ENCODE measurements around the gene FAM76B. TPM values are rescaled to one million over a fixed set of nuclear protein-coding genes. Genes with fewer than 3 reads are reported as not detected.

The FAM76B gene
- total and polyA plus RNA-seq, 12 donors: 1.4 to 43.4 (median 17.6) TPM

- WGBS, 4 donors: 78 to 93% (median 90%) methylated on average over 1 of the region's 1 CpG
Observed at GRCh38 chr11:95799546-95799945, 10.0 kb upstream of the FAM76B start.

DNA sequence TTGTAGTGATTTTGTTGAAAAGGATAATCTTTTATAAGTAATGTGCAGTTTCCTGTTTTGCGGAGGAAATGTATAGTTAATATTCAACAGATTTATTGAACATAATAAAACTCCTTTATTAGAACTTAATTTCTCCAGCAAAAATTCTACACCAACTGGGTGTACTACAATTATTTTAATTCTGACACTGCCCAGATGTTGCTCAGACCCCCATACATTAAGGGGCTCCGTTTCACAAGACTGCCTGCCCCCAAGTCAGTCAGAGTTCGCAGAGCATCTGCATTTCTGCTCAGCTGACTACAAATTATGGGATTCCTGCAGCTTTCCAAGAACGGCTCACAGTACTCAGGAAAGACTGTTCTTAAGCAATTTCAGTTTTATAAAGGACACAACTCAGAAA lies 6.9 kb upstream of the FAM76B start:
- Histone ChIP-seq H3K36me3 (replicated peaks in 1 of 2) (peaks cover 0 to 17% of the 10 kb centered on the region in 2 donors), H3K27ac (no peak overlapping the region), H3K27me3 (no peaks in the 10 kb centered on the region), H3K9me3 (replicated peaks in 1 of 3) (no peaks in the 10 kb centered on the region), H3K4me3 (no peak overlapping the region), H3K4me1 (replicated peaks in 1 of 2) (peaks cover 1 to 9% of the 10 kb centered on the region in 2 donors)
- intact Hi-C loops (cut with DNase I): no loop called here
- DNase-seq: no peak
- 83 to 86% (median 85%) methylated on average over 3 to 4 of the region's 4 CpGs for WGBS, 4 donors
- TF ChIP-seq POLR2A (IDR thresholded peaks at IDR 0.05) (no peak), CTCF (IDR thresholded peaks at IDR 0.05) (no peak)

More at GRCh38 chr11:95799546-95799945, 10.0 kb upstream of the FAM76B start:
- Histone ChIP-seq H3K4me3 (no peak overlapping the region), H3K36me3 (replicated peaks in 1 of 2) (peaks cover 0 to 17% of the 10 kb centered on the region in 2 donors), H3K4me1 (replicated peaks in 1 of 2) (no peaks in the 10 kb centered on the region), H3K27me3 (no peaks in the 10 kb centered on the region), H3K9me3 (replicated peaks in 1 of 3) (no peaks in the 10 kb centered on the region), H3K27ac (no peak overlapping the region)
- TF ChIP-seq CTCF (IDR thresholded peaks at IDR 0.05) (no peak), POLR2A (IDR thresholded peaks at IDR 0.05) (no peak)
- no peak for DNase-seq
- intact Hi-C loops (cut with DNase I): no loop called here

GRCh38 chr11:95795627-95796295 lies 6.2 kb upstream of the FAM76B start:
- 93 to 96% (median 95%) methylated on average over 3 of the region's 3 CpGs for WGBS, 4 donors
- Histone ChIP-seq H3K27ac (no peak overlapping the region), H3K4me1 (replicated peaks in 1 of 2) (peaks cover 6 to 13% of the 10 kb centered on the region in 2 donors), H3K27me3 (no peaks in the 10 kb centered on the region), H3K4me3 (no peak overlapping the region), H3K9me3 (replicated peaks in 1 of 3) (no peaks in the 10 kb centered on the region), H3K36me3 (replicated peaks in 1 of 2) (peaks cover 0 to 13% of the 10 kb centered on the region in 2 donors)
- TF ChIP-seq CTCF (IDR thresholded peaks at IDR 0.05): no peak
- no peak for TF ChIP-seq POLR2A (IDR thresholded peaks at IDR 0.05)
- intact Hi-C loops (cut with DNase I): no loop called here
- DNase-seq: no peak

DNA sequence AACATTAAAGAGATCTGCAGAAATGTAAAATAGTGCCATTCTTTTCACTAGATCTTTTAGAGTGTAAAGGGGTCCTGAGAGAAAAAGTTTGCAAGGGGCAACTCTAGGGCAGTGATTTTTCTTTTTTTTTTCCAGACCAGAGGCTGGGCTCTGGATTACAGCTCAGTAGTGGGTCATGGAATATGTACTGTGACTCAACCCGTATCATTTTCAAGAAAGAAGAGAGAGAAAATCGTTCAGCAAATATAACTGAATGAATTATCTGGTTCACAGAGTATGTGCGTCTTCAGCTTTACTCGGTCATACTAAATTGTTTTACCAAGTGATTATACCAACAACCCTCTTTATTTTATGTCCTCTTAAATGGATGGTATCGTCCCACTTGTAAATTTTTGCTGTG lies 4.5 kb upstream of the FAM76B start:
- no peak for TF ChIP-seq CTCF (IDR thresholded peaks at IDR 0.05)
- TF ChIP-seq POLR2A (IDR thresholded peaks at IDR 0.05): no peak
- Histone ChIP-seq H3K9me3 (replicated peaks in 1 of 3) (no peaks in the 10 kb centered on the region), H3K27me3 (no peaks in the 10 kb centered on the region), H3K36me3 (replicated peaks in 1 of 2) (no peaks in the 10 kb centered on the region), H3K4me1 (replicated peaks in 1 of 2) (peaks cover 6 to 13% of the 10 kb centered on the region in 2 donors), H3K4me3 (no peak overlapping the region), H3K27ac (no peak overlapping the region)
- 88 to 94% (median 89%) methylated on average over 5 of the region's 5 CpGs for WGBS, 4 donors
- intact Hi-C loops (cut with DNase I): no loop called here
- no peak for DNase-seq
